GM12874 (cell line): ENCODE data around the gene ADIPOR1.

ENCODE experiments used
- CTCF ChIP-seq: IDR thresholded peaks from 2 replicates; pipeline ENCODE4 v1.5.1; 2011; ENCODE audit warnings: low read depth, mild to moderate bottlenecking, control low read depth, low read length, moderate library complexity; ENCODE audit not compliant: insufficient read depth

Gene ADIPOR1

GRCh38 chr1:202901555-202901954 is 56.6 kb downstream of the ADIPOR1 start:
- TF ChIP-seq CTCF: no peak

GRCh38 chr1:202892501-202892900 is 65.6 kb downstream of the ADIPOR1 start:
- TF ChIP-seq CTCF: no peak
